NCI-H526 treated with DMSO at 0.1 percent for 48 hours (cell line): ENCODE data around the gene CACNG8.
"Not testable (repeated sequence)": the region's sequence is repeated elsewhere in the genome, so short reads cannot be mapped to it uniquely, and the experiment has no call there.

Experiments
- DNase-seq: peaks from one replicate; lab custom pipeline; 2025; lab: John Stamatoyannopoulos, UW

CACNG8 gene

DNA sequence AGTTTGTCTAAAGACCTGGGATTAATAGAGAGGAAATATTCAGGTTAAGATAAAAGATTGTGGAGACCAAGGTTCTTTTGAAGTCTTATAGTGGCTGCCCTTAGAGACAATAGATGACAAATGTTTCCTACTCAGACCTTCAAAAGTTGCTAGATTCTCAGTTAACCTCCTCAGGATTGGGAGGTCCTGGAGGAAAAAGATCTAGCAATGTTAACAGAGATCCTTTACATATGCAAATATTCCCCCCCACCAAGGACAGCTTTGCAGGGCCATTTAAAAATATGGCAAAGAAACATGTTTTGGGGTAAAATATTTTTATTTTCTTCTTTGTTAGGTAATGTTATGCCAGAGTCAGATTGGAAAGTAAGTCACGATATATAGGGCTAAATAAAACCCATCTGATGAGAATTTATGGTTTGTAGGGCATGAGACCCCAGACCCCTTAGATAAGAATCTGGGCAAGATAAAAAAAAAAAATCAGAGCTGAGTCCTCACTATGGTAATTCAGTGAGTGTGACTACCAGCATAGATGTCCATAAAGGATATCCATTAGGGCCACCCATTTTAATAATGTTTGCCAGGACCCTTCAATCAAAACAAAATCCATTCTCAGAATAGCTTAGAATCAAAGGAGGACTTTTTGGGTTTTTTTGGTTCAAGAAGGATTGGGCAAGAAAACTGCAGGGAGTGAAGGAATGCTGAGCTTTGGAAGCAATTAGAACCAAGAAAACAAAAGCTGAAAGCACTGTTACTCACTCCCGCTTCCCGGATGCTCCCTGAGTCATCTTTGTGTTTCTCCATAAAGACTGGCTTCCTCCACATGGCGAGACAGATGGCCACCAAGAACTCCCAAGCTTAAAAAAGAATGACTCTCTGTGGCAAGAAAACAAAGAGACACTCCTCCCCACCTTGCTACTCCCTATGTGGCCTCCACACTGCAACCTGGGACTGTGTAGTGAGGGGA lies 72.8 kb downstream of the CACNG8 start:
- no peak for DNase-seq

DNA sequence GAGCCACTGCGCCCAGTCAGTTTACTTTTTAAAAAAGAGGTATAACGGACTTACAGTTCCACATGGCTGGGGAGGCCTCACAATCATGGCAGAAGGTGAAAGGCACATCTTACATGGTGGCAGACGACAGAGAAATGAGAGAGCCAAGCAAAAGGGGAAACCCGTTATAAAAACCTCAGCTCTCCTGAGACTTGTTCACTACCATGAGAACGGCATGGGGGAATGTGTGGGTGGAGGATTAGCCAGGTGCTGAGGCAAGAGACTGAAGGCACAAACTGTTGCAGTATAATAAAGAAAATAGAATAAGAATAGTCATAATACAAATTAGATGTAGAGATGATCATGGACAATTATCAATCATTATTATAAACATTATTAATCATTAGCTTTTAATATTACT lies 73.8 kb downstream of the CACNG8 start:
- not testable (repeated sequence) for DNase-seq
